ENCODE results near the gene MAPK14.
"Not testable (repeated sequence)": the region's sequence is repeated elsewhere in the genome, so short reads cannot be mapped to it uniquely, and the experiment has no call there.

GRCh38 chr6:36129334-36129733 lies 101.7 kb downstream of the MAPK14 start:
- not testable (repeated sequence) for TF ChIP-seq EZH2 (IDR thresholded peaks at IDR 0.05; ENCODE audit: low read depth); CTCF (conservative IDR thresholded peaks at IDR 0.05)

Measured in PC-9 (cell line).